ENCODE measurements around the gene CD99L2. TPM values are rescaled to one million over a fixed set of nuclear protein-coding genes. Genes with fewer than 3 reads are reported as not detected.

The CD99L2 gene
- polyA plus RNA-seq, 1 donor from 2014 or later, result 61.0 TPM

GRCh38 chrX:150806827-150807226 is 91.6 kb downstream of the CD99L2 start:
- Histone ChIP-seq H3K27ac (ENCODE audit: low read length) (no peak overlapping the region), H3K4me2 (ENCODE audit: low read length) (no peak overlapping the region), H3K27me3 (ENCODE audit: insufficient read depth, low read depth, low read length) (no peaks in the 10 kb centered on the region), H3K36me3 (ENCODE audit: insufficient read depth, low read length) (no peaks in the 10 kb centered on the region), H2AFZ (ENCODE audit: low read depth, low read length) (no peak overlapping the region), H3K9ac (ENCODE audit: low read length) (no peak overlapping the region), H4K20me1 (ENCODE audit: insufficient read depth) (no peaks in the 10 kb centered on the region), H3K9me2 (ENCODE audit: insufficient read depth, low read length) (no peaks in the 10 kb centered on the region), H3K79me2 (replicated peaks; ENCODE audit: insufficient read depth, low read length) (no peaks in the 10 kb centered on the region), H3K9me3 (ENCODE audit: low read length) (no peaks in the 10 kb centered on the region), H3F3A (ENCODE audit: insufficient read depth, low read length, poor library complexity, severe bottlenecking) (no peaks in the 10 kb centered on the region), H3K4me3 (ENCODE audit: low read length) (no peak overlapping the region)
- TF ChIP-seq SMC3 (conservative IDR thresholded peaks at IDR 0.05; ENCODE audit: poor library complexity) (no peak), RAD21 (conservative IDR thresholded peaks at IDR 0.05) (no peak)

GRCh38 chrX:150805736-150806135 is 92.7 kb downstream of the CD99L2 start:
- Histone ChIP-seq H3K27me3 (ENCODE audit: insufficient read depth, low read depth, low read length) (no peaks in the 10 kb centered on the region), H3K4me3 (ENCODE audit: low read length) (no peak overlapping the region), H2AFZ (ENCODE audit: low read depth, low read length) (no peak overlapping the region), H3K9me2 (ENCODE audit: insufficient read depth, low read length) (no peaks in the 10 kb centered on the region), H3K27ac (ENCODE audit: low read length) (no peak overlapping the region), H3K36me3 (ENCODE audit: insufficient read depth, low read length) (no peaks in the 10 kb centered on the region), H3K79me2 (replicated peaks; ENCODE audit: insufficient read depth, low read length) (no peaks in the 10 kb centered on the region), H3K9me3 (ENCODE audit: low read length) (no peaks in the 10 kb centered on the region), H3K9ac (ENCODE audit: low read length) (no peak overlapping the region), H3K4me2 (ENCODE audit: low read length) (no peak overlapping the region), H3F3A (ENCODE audit: insufficient read depth, low read length, poor library complexity, severe bottlenecking) (no peaks in the 10 kb centered on the region), H4K20me1 (ENCODE audit: insufficient read depth) (no peaks in the 10 kb centered on the region)
- TF ChIP-seq RAD21 (conservative IDR thresholded peaks at IDR 0.05), result no peak
- no peak for TF ChIP-seq TAF1 (IDR thresholded peaks at IDR 0.05; ENCODE audit: low read depth)

- H3K9ac ChIP-seq (ENCODE audit: low read length), result no peak overlapping the region
- H2AFZ ChIP-seq (ENCODE audit: low read depth, low read length), result no peak overlapping the region
- no peaks in the 10 kb centered on the region for H4K20me1 ChIP-seq (ENCODE audit: insufficient read depth)
- H3K27ac ChIP-seq (ENCODE audit: low read length), result no peak overlapping the region
- no peaks in the 10 kb centered on the region for H3K36me3 ChIP-seq (ENCODE audit: insufficient read depth, low read length)
- no peaks in the 10 kb centered on the region for H3K27me3 ChIP-seq (ENCODE audit: insufficient read depth, low read depth, low read length)
- no peaks in the 10 kb centered on the region for H3K9me3 ChIP-seq (ENCODE audit: low read length)
- no peak for TF ChIP-seq REST (IDR thresholded peaks at IDR 0.05; ENCODE audit: borderline replicate concordance)
- no peak overlapping the region for H3K4me2 ChIP-seq (ENCODE audit: low read length)
- no peaks in the 10 kb centered on the region for H3K9me2 ChIP-seq (ENCODE audit: insufficient read depth, low read length)
- no peak overlapping the region for H3K4me3 ChIP-seq (ENCODE audit: low read length)
- no peaks in the 10 kb centered on the region for H3K79me2 ChIP-seq (replicated peaks; ENCODE audit: insufficient read depth, low read length)
- H3F3A ChIP-seq (ENCODE audit: insufficient read depth, low read length, poor library complexity, severe bottlenecking), result no peaks in the 10 kb centered on the region
These were observed 105.4 kb downstream of the CD99L2 start for GRCh38 chrX:150792949-150793527.

GRCh38 chrX:150790021-150790420 is 108.4 kb downstream of the CD99L2 start:
- H3K9me2 ChIP-seq (ENCODE audit: insufficient read depth, low read length), result no peaks in the 10 kb centered on the region
- H3K9ac ChIP-seq (ENCODE audit: low read length), result no peak overlapping the region
- no peaks in the 10 kb centered on the region for H3K36me3 ChIP-seq (ENCODE audit: insufficient read depth, low read length)
- no peaks in the 10 kb centered on the region for H3K9me3 ChIP-seq (ENCODE audit: low read length)
- no peaks in the 10 kb centered on the region for H3K79me2 ChIP-seq (replicated peaks; ENCODE audit: insufficient read depth, low read length)
- no peak overlapping the region for H3K4me2 ChIP-seq (ENCODE audit: low read length)
- H3K4me3 ChIP-seq (ENCODE audit: low read length), result no peak overlapping the region
- no peak overlapping the region for H3K27ac ChIP-seq (ENCODE audit: low read length)
- no peaks in the 10 kb centered on the region for H4K20me1 ChIP-seq (ENCODE audit: insufficient read depth)
- H3F3A ChIP-seq (ENCODE audit: insufficient read depth, low read length, poor library complexity, severe bottlenecking), result no peaks in the 10 kb centered on the region
- no peaks in the 10 kb centered on the region for H3K27me3 ChIP-seq (ENCODE audit: insufficient read depth, low read depth, low read length)
- TF ChIP-seq EP300 (conservative IDR thresholded peaks at IDR 0.05; ENCODE audit: poor library complexity, severe bottlenecking) (no peak), REST (IDR thresholded peaks at IDR 0.05; ENCODE audit: borderline replicate concordance) (no peak)
- H2AFZ ChIP-seq (ENCODE audit: low read depth, low read length), result no peak overlapping the region
